ENCODE results near the gene HIVEP1.

The HIVEP1 gene

GRCh38 chr6:12026833-12027232 is 14.7 kb downstream of the HIVEP1 start:
- H2AFZ ChIP-seq (ENCODE audit: low read length), result no peak overlapping the region
- no peak overlapping the region for H3K18ac ChIP-seq (ENCODE audit: low read length)
- H3K4me3 ChIP-seq (ENCODE audit: low read length in 2 of 2), result no peak overlapping the region

GRCh38 chr6:12028213-12028612 is 16.1 kb downstream of the HIVEP1 start:
- H3K27ac ChIP-seq (replicated peaks; ENCODE audit: low read length), result no peak overlapping the region
- no peak overlapping the region for H3K9ac ChIP-seq (ENCODE audit: low read depth, low read length, poor library complexity)
- H2AK5ac ChIP-seq (ENCODE audit: low read depth, low read length), result no peak overlapping the region
- no peak overlapping the region for H3K23ac ChIP-seq (ENCODE audit: low read depth, low read length, poor library complexity)
- no peaks in the 10 kb centered on the region for H3K27me3 ChIP-seq (ENCODE audit: control insufficient read depth in 3 of 3, insufficient read depth in 3 of 3, low read depth in 1 of 3, low read length in 3 of 3)
- H3K4me1 ChIP-seq (ENCODE audit: control insufficient read depth in 2 of 2, insufficient read depth in 1 of 2, low read depth in 1 of 2, low read length in 2 of 2), result no peaks in the 10 kb centered on the region
- no peak overlapping the region for H2BK5ac ChIP-seq (ENCODE audit: low read length)
- no peak overlapping the region for H3K14ac ChIP-seq (ENCODE audit: low read length)
- H4K91ac ChIP-seq (ENCODE audit: low read depth, low read length, poor library complexity), result no peak overlapping the region
- H3K4ac ChIP-seq (ENCODE audit: low read length), result no peak overlapping the region
- peaks cover 4 to 21% of the 10 kb centered on the region in 2 donors for H3K36me3 ChIP-seq (replicated peaks in 1 of 2; ENCODE audit: control insufficient read depth in 2 of 2, insufficient read depth in 2 of 2, low read length in 2 of 2)
- no peak overlapping the region for H2AFZ ChIP-seq (ENCODE audit: low read length)
- H2BK120ac ChIP-seq (ENCODE audit: low read depth, low read length), result no peak overlapping the region
- no peak for DNase-seq (ENCODE audit: low spot score)
- peaks cover 0 to 23% of the 10 kb centered on the region in 2 donors for H3K9me3 ChIP-seq (replicated peaks in 1 of 2; ENCODE audit: control insufficient read depth in 2 of 2, insufficient read depth in 1 of 2, low read depth in 1 of 2, low read length in 2 of 2)
- H2BK12ac ChIP-seq (ENCODE audit: low read length), result no peak overlapping the region
- no CpG with 5 or more reads among the region's 4 CpGs for WGBS, 2 donors (ENCODE audit: extremely low coverage in 2 of 2, insufficient read length in 2 of 2, insufficient replicate concordance in 1 of 2)
- no peak overlapping the region for H2BK15ac ChIP-seq (ENCODE audit: low read length)
- H3K4me2 ChIP-seq (ENCODE audit: insufficient read depth, low read length, poor library complexity, severe bottlenecking), result no peak overlapping the region
- H3K79me1 ChIP-seq (ENCODE audit: low read depth, low read length), result no peaks in the 10 kb centered on the region
- no peak overlapping the region for H4K8ac ChIP-seq (ENCODE audit: low read depth, low read length)
- H3K4me3 ChIP-seq (ENCODE audit: low read length in 2 of 2), result no peak overlapping the region
- no peak overlapping the region for H3K18ac ChIP-seq (ENCODE audit: low read length)

More at GRCh38 chr6:12026833-12027232, 14.7 kb downstream of the HIVEP1 start:
- Histone ChIP-seq H2BK120ac (ENCODE audit: low read depth, low read length) (no peak overlapping the region), H4K91ac (ENCODE audit: low read depth, low read length, poor library complexity) (no peak overlapping the region), H2BK5ac (ENCODE audit: low read length) (no peak overlapping the region), H3K4ac (ENCODE audit: low read length) (no peak overlapping the region), H4K8ac (ENCODE audit: low read depth, low read length) (no peak overlapping the region), H3K14ac (ENCODE audit: low read length) (no peak overlapping the region), H3K9ac (ENCODE audit: low read depth, low read length, poor library complexity) (no peak overlapping the region), H3K4me2 (ENCODE audit: insufficient read depth, low read length, poor library complexity, severe bottlenecking) (no peak overlapping the region), H3K4me1 (ENCODE audit: control insufficient read depth in 2 of 2, insufficient read depth in 1 of 2, low read depth in 1 of 2, low read length in 2 of 2) (no peaks in the 10 kb centered on the region), H2BK15ac (ENCODE audit: low read length) (no peak overlapping the region), H3K9me3 (replicated peaks in 1 of 2; ENCODE audit: control insufficient read depth in 2 of 2, insufficient read depth in 1 of 2, low read depth in 1 of 2, low read length in 2 of 2) (peaks cover 0 to 23% of the 10 kb centered on the region in 2 donors), H3K27me3 (ENCODE audit: control insufficient read depth in 3 of 3, insufficient read depth in 3 of 3, low read depth in 1 of 3, low read length in 3 of 3) (no peaks in the 10 kb centered on the region), H3K23ac (ENCODE audit: low read depth, low read length, poor library complexity) (no peak overlapping the region), H2AK5ac (ENCODE audit: low read depth, low read length) (no peak overlapping the region), H3K36me3 (replicated peaks in 1 of 2; ENCODE audit: control insufficient read depth in 2 of 2, insufficient read depth in 2 of 2, low read length in 2 of 2) (peaks cover 4 to 29% of the 10 kb centered on the region in 2 donors), H2BK12ac (ENCODE audit: low read length) (no peak overlapping the region), H3K79me1 (ENCODE audit: low read depth, low read length) (peaks cover 2% of the 10 kb centered on the region), H3K27ac (replicated peaks; ENCODE audit: low read length) (no peak overlapping the region)
- WGBS, 2 donors (ENCODE audit: extremely low coverage in 2 of 2, insufficient read length in 2 of 2, insufficient replicate concordance in 1 of 2), result no CpG with 5 or more reads among the region's 1 CpG
- DNase-seq (ENCODE audit: low spot score), result no peak

- no peak overlapping the region for H2BK12ac ChIP-seq (ENCODE audit: low read length)
- WGBS, 2 donors (ENCODE audit: extremely low coverage in 2 of 2, insufficient read length in 2 of 2, insufficient replicate concordance in 1 of 2), result no CpG with 5 or more reads among the region's 4 CpGs
Measured at GRCh38 chr6:12029979-12030737, 18.0 kb downstream of the HIVEP1 start.

GRCh38 chr6:12030993-12031550 is 19.0 kb downstream of the HIVEP1 start:
- no peak overlapping the region for H3K27ac ChIP-seq (replicated peaks; ENCODE audit: low read length)
- H4K91ac ChIP-seq (ENCODE audit: low read depth, low read length, poor library complexity), result no peak overlapping the region
- no peak overlapping the region for H2BK12ac ChIP-seq (ENCODE audit: low read length)
- H3K9me3 ChIP-seq (replicated peaks in 1 of 2; ENCODE audit: control insufficient read depth in 2 of 2, insufficient read depth in 1 of 2, low read depth in 1 of 2, low read length in 2 of 2), result peaks cover 0 to 23% of the 10 kb centered on the region in 2 donors
- no peak overlapping the region for H3K18ac ChIP-seq (ENCODE audit: low read length)
- no peak overlapping the region for H2AK5ac ChIP-seq (ENCODE audit: low read depth, low read length)
- H2BK5ac ChIP-seq (ENCODE audit: low read length), result no peak overlapping the region
- no CpG with 5 or more reads among the region's 2 CpGs for WGBS, 2 donors (ENCODE audit: extremely low coverage in 2 of 2, insufficient read length in 2 of 2, insufficient replicate concordance in 1 of 2)
- peaks cover 4 to 17% of the 10 kb centered on the region in 2 donors for H3K36me3 ChIP-seq (replicated peaks in 1 of 2; ENCODE audit: control insufficient read depth in 2 of 2, insufficient read depth in 2 of 2, low read length in 2 of 2)
- H3K27me3 ChIP-seq (ENCODE audit: control insufficient read depth in 3 of 3, insufficient read depth in 3 of 3, low read depth in 1 of 3, low read length in 3 of 3), result no peaks in the 10 kb centered on the region
- no peak overlapping the region for H3K14ac ChIP-seq (ENCODE audit: low read length)
- no peak overlapping the region for H3K9ac ChIP-seq (ENCODE audit: low read depth, low read length, poor library complexity)
- no peak overlapping the region for H3K23ac ChIP-seq (ENCODE audit: low read depth, low read length, poor library complexity)
- H2BK120ac ChIP-seq (ENCODE audit: low read depth, low read length), result no peak overlapping the region
- no peak overlapping the region for H2AFZ ChIP-seq (ENCODE audit: low read length)
- no peaks in the 10 kb centered on the region for H3K79me1 ChIP-seq (ENCODE audit: low read depth, low read length)
- peaks cover 2 to 3% of the 10 kb centered on the region in 2 donors for H3K4me1 ChIP-seq (ENCODE audit: control insufficient read depth in 2 of 2, insufficient read depth in 1 of 2, low read depth in 1 of 2, low read length in 2 of 2)
- H3K4ac ChIP-seq (ENCODE audit: low read length), result no peak overlapping the region
- no peak overlapping the region for H2BK15ac ChIP-seq (ENCODE audit: low read length)
- no peak overlapping the region for H4K8ac ChIP-seq (ENCODE audit: low read depth, low read length)
- no peak overlapping the region for H3K4me2 ChIP-seq (ENCODE audit: insufficient read depth, low read length, poor library complexity, severe bottlenecking)
- no peak overlapping the region for H3K4me3 ChIP-seq (ENCODE audit: low read length in 2 of 2)
- no peak for DNase-seq (ENCODE audit: low spot score)

More at GRCh38 chr6:12029979-12030737, 18.0 kb downstream of the HIVEP1 start:
- H3K9ac ChIP-seq (ENCODE audit: low read depth, low read length, poor library complexity), result no peak overlapping the region
- no peak overlapping the region for H3K4ac ChIP-seq (ENCODE audit: low read length)
- DNase-seq (ENCODE audit: low spot score), result no peak
- no peaks in the 10 kb centered on the region for H3K79me1 ChIP-seq (ENCODE audit: low read depth, low read length)
- no peak overlapping the region for H4K91ac ChIP-seq (ENCODE audit: low read depth, low read length, poor library complexity)
- H3K4me2 ChIP-seq (ENCODE audit: insufficient read depth, low read length, poor library complexity, severe bottlenecking), result no peak overlapping the region
- H3K27me3 ChIP-seq (ENCODE audit: control insufficient read depth in 3 of 3, insufficient read depth in 3 of 3, low read depth in 1 of 3, low read length in 3 of 3), result no peaks in the 10 kb centered on the region
- H3K23ac ChIP-seq (ENCODE audit: low read depth, low read length, poor library complexity), result no peak overlapping the region
- peaks cover 4 to 17% of the 10 kb centered on the region in 2 donors for H3K36me3 ChIP-seq (replicated peaks in 1 of 2; ENCODE audit: control insufficient read depth in 2 of 2, insufficient read depth in 2 of 2, low read length in 2 of 2)
- H3K4me3 ChIP-seq (ENCODE audit: low read length in 2 of 2), result no peak overlapping the region
- no peak overlapping the region for H2AFZ ChIP-seq (ENCODE audit: low read length)
- H2BK120ac ChIP-seq (ENCODE audit: low read depth, low read length), result no peak overlapping the region
- no peak overlapping the region for H3K27ac ChIP-seq (replicated peaks; ENCODE audit: low read length)
- H3K14ac ChIP-seq (ENCODE audit: low read length), result no peak overlapping the region
- H3K9me3 ChIP-seq (replicated peaks in 1 of 2; ENCODE audit: control insufficient read depth in 2 of 2, insufficient read depth in 1 of 2, low read depth in 1 of 2, low read length in 2 of 2), result peaks cover 0 to 23% of the 10 kb centered on the region in 2 donors
- H3K18ac ChIP-seq (ENCODE audit: low read length), result no peak overlapping the region
- no peak overlapping the region for H4K8ac ChIP-seq (ENCODE audit: low read depth, low read length)
- H2AK5ac ChIP-seq (ENCODE audit: low read depth, low read length), result no peak overlapping the region
- no peak overlapping the region for H2BK5ac ChIP-seq (ENCODE audit: low read length)
- H3K4me1 ChIP-seq (ENCODE audit: control insufficient read depth in 2 of 2, insufficient read depth in 1 of 2, low read depth in 1 of 2, low read length in 2 of 2), result peaks cover 2 to 3% of the 10 kb centered on the region in 2 donors
- H2BK15ac ChIP-seq (ENCODE audit: low read length), result no peak overlapping the region

Data from neuronal stem cell (in vitro differentiated cells).